GM18526 (cell line): ENCODE results near the gene COL15A1.

Source experiments
- POLR2A ChIP-seq: IDR thresholded peaks from 3 replicates; pipeline ENCODE4 v1.6.1; 2011; ENCODE audit not compliant: insufficient read length; ENCODE audit errors: extremely low read depth

The COL15A1 gene

GRCh38 chr9:98973171-98973570 is 29.5 kb downstream of the COL15A1 start:
- no peak for TF ChIP-seq POLR2A

DNA sequence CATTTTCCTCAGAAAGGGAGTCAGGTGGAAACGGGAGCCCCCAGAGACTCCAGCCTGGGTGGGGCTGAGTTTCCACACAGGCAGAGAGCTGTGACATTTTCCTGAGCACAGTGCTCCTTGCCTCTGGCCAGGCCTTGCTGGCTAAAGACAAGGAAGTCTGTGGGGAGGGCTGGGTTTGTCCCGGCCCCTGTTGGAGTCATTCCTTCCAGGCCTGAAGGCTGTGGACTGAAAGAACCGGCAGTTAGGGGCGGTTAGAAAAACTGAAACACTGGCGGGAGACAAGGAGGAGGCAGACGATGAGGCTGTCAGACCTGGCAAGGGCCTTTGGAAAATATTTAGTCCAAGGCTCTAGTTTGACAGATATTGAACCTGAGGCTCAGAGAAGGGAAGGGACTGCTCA is 29.9 kb downstream of the COL15A1 start:
- no peak for TF ChIP-seq POLR2A

DNA sequence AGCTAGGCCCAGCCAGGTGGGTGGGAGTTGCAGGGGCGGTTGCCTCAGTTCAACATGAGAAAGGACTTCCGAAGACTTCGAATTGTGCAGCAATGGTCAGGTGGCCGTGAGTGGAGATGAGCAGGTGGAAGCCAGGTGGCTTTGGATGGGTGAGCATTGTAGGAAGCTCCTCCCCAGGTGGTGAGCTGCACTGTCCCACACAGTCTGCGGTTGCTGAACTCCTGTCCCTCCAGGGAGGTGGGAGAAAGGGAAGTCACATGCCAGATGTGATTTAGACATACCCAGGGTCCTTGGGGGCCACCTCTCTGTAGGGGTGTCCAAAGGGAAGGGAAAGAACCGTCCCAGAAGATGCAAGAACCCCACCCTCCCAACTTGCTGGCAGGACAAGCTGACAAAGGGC is 30.4 kb downstream of the COL15A1 start:
- no peak for TF ChIP-seq POLR2A

DNA sequence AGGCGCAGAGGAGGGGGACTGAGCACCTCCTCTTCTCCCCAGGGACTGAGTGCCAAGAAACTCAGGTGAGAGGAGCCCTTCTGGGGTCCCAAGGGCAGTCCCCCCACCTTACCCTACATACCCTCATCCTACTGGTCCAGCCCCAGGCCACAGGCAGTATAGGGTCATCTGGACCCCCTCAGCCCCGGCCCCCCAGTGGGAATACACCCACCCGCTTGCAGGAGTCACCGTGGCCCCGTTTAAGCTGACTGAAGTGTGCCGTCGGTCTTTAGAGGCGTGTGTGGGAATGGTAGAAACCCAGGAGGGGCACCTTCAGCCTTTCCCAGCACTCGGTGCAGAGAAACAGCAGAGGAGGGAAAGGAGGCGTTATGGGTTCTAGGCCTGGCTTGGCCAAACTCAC is 30.8 kb downstream of the COL15A1 start:
- TF ChIP-seq POLR2A: no peak

DNA sequence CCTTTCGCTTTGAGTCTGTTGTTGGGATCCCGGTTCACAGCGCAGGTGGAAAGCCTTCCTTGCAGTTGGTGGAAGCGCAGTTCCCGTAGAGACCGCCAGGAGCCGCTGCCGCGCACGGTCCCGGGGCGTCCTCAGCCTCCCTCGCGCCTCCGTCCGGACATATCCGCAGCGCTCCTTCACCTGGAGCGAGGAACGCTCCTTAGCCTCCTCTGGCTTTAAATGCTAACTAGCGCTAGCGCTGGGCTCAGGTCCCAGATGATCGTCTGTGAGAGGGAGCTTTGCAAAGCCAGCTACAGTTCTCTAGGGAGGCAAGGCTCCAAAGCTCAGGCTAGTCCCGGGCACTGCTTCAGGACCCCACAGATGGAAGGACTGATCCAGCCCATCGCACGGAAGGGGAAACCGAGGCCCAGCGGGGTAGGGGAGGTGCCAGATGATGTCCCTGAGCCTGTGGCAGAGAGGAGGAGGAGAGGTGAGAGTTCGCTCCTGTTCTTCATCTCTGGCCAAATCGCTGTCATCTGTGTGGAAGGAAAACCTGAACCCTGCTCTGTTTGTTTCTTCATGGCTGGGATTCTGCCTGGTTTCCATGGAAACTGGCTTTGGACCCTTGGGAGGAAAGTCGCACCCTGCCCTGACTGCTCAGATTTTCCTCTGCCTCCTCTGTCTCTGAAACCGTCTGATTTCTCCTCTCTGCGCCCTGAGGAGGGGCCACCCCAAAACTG is 31.4 kb downstream of the COL15A1 start:
- no peak for TF ChIP-seq POLR2A

- no peak for TF ChIP-seq POLR2A
Observed at GRCh38 chr9:98975838-98976237, 32.1 kb downstream of the COL15A1 start.

DNA sequence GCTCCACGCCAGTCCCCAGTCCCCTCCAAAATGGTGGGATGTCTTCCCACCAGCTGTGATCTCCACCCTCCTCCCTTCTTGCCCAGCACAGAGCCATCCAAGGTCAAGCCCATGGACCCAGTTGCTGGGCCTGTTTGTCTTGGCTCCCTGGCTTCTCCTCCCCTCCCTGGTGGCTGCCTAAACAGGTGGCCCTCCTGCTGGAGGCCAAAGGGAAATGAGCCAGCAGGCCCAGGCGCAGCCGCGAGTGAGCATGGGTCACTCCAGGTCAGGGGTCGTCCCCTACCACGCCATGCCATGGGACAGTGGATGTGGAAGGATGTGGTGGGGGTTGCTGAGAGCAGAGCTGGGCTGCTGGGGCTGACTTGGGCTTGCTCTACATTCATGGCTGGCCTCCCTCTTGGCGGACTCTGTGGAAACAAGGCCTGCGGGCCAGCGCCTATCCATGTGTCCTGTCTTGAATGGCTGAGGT is 33.6 kb downstream of the COL15A1 start:
- TF ChIP-seq POLR2A: no peak

- no peak for TF ChIP-seq POLR2A
Observed at GRCh38 chr9:98977813-98978212, 34.1 kb downstream of the COL15A1 start.

GRCh38 chr9:98978231-98978681 is 34.5 kb downstream of the COL15A1 start:
- no peak for TF ChIP-seq POLR2A

DNA sequence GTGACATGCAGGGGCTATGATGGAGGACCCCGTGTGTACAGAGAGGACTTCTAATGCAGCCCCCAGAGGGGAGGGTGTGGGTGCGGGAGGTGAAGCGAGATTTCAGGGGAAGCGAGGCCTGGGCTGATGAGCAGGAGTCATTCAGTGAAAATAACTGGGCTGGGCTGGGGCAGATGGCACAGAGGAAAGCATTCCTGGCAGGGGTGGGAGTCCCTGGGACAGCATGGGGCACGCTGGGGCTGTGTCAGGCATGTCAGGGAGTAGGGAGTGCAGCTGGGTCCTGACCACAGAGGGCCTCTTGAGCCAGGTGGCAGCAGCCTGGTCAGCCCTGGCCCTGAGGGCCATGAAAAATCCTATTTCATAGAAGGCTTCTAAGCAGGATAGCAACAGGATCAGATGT is 36.6 kb downstream of the COL15A1 start:
- TF ChIP-seq POLR2A: no peak

DNA sequence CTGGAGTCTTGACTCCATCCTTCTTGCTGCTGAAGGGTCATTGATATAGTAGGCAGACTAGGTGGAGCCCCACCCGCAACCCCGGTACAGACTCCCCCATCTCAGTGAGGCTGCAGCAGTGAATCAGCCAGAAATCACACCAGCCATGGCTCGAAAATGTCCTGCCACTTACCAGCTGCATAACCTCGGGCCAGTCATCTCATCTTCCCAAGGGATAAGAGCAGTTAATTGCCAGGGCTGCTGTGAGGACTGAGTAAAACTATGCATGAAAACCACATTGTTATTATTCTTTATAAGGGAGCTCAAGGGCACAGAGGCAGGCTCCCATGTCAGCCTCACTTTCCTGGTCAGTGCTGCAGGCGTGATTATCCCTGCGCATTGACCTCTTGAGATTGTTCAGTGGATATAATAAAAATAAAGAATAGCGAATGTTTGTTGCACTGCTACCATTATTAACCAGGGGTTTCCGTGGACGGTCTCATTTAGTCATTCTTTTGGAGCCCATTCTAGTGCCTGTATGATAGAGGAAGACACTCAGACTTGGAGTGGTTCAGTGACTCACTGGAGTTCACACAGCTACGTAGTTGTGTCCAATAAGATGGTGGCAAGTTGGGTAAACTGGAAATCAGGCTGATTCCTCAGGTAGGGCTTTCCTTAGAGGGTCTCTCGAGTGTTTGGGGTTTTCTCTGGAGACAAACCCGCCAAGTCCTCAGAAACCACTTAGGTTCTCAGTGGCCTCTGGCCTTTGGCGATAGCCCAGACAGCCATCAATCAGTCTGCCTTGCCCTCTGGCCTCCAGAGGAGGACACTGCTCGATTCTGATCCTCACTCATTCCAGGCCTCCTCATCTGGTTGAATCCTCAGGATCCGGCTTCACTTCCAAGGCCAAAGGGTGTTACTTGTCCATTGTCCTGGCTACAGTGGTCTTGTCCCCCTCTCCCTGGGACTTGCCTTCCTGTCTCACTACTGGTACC is 39.9 kb downstream of the COL15A1 start:
- no peak for TF ChIP-seq POLR2A

DNA sequence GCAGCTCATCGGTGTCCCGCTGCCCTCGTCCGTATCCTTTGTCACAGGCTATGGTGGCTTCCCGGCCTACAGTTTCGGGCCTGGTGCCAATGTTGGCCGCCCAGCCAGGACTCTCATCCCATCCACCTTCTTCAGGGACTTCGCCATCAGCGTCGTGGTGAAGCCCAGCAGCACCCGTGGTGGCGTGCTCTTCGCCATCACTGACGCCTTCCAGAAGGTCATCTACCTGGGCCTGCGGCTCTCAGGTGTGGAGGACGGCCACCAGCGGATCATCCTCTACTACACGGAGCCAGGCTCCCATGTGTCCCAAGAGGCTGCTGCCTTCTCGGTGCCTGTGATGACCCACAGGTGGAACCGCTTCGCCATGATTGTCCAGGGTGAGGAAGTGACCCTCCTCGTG is 41.9 kb downstream of the COL15A1 start:
- no peak for TF ChIP-seq POLR2A

DNA sequence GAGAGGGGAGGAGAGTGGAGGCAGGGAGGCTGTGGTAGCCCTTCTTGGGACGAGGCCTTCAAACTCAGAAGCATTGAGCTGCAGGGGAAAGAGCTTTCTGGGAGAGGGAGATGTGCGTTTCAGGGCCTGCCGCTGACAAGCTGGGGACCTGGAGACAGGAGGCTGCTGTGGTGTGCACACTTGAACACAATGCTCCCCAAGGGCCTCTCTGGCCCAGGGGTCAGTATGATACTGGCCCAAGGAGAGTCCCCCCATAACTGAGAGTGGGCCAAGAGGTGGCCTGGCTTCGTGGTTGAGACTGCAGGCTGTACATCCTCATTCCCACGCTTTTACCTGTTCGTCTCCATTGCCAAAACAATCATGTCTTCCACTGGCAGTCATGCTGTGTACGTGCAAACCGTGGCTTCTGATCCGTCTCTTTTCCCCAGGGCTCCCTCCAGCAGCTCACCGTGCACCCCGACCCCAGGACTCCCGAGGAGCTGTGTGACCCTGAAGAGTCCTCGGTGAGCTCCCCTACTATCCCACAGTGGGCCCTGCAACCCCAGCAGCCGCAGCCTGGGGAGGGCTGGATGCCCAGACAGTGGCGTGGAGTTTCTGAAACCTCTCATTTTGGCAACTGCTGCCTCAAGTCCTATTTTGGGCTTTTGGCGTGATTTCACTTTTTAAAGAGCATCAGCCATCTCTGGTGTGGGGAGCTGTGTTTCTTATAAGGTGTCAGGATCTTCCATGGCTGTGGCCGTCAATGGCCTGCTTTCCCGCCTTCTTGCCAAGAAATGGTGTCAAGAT is 43.4 kb downstream of the COL15A1 start:
- no peak for TF ChIP-seq POLR2A

DNA sequence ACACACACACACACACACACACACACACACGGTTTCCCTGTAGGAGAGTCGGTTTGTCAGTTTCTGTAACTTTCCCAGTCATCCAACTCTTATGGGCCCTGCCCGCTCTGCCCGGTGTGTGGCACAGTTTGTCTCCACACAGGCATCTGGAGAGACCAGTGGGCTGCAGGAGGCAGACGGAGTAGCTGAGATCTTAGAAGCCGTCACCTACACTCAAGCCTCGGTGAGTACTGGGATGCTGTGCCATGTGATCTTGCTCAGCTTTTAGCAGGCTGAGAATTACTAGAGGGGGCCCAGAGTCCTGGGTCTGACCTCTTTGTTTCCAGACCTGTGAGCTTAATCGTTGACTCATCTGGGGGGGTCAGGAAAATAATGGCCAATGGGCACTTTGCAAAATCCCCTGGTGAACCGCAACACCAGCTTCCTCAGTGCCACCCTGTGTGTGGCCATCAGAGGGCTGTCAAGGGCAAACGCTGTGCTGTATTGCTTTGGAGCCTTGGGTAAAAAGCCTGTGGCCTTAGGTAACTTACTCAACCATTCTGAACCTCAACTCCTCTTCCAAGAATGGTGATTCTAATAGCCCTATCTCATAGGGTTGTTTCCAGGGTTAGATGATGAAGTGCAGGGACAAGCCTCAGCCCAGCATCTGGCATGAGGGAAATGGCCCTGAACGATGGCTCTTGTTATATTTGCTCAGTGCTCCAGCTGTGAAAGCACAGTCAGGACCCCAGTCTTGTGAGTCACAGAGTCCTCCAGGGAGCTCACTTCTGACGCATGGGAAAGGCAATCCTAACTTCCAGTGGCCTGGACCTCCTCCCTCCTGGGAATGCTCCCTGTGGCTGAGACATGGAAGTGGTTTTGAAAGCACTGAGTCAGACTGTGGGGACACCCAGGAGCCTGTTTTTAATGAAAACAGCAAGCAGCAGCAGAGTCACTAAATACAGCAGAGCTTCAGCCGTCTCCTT is 45.6 kb downstream of the COL15A1 start:
- no peak for TF ChIP-seq POLR2A

- TF ChIP-seq POLR2A: no peak
Observed at GRCh38 chr9:98990181-98990870, 46.6 kb downstream of the COL15A1 start.
